ENCODE results near the gene CDC34.

The CDC34 gene

DNA sequence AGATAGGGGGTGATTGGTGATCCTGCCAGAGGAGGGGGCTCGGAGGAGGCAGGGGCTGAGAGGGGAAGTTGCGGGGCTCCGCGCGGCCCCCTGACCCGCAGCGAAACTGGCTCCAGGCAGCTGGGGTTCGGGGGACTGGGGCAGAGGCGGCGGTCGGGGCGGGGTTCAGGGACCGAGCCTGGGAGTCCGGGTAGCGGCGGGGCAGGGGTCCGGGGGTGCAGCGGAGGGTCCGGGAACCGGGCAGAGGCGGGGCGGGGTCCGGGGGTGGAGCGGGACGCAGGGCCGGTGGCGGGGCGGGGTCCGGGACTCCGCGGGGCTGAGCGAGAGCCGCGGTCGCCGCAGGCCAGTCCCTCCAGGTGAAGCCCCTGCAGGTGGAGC, 34.1 kb upstream of the CDC34 start:
- no peak for DNase-seq (ENCODE audit: low read depth)

DNA sequence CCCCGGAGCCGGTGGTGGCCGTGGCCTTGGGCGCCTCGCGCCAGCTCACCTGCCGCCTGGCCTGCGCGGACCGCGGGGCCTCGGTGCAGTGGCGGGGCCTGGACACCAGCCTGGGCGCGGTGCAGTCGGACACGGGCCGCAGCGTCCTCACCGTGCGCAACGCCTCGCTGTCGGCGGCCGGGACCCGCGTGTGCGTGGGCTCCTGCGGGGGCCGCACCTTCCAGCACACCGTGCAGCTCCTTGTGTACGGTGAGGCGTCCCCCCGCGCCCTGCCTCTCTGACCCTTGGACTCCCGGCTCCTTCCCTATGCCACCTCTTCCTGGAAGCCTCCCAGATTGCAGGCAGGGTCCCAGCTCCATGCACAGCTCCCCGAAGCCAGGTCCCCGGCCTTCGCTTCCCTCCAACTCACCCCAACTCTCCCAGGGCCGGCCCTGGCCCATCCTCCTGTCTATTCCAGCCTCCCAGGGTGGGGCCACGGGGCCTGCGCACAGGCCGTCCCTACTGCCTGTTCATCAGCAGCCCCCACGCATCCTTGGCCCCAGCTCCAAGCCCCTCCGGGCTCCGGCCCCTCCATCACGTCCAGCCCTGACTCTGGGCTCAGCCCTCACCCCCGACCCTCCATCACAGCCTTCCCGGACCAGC, 33.6 kb upstream of the CDC34 start:
- DNase-seq (ENCODE audit: low read depth), result no peak

DNA sequence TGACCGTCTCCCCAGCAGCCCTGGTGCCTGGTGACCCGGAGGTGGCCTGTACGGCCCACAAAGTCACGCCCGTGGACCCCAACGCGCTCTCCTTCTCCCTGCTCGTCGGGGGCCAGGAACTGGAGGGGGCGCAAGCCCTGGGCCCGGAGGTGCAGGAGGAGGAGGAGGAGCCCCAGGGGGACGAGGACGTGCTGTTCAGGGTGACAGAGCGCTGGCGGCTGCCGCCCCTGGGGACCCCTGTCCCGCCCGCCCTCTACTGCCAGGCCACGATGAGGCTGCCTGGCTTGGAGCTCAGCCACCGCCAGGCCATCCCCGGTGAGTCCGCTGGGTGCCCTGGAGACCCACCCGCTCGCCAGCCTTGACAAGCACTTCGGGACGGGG, 33.1 kb upstream of the CDC34 start:
- no peak for DNase-seq (ENCODE audit: low read depth)

DNA sequence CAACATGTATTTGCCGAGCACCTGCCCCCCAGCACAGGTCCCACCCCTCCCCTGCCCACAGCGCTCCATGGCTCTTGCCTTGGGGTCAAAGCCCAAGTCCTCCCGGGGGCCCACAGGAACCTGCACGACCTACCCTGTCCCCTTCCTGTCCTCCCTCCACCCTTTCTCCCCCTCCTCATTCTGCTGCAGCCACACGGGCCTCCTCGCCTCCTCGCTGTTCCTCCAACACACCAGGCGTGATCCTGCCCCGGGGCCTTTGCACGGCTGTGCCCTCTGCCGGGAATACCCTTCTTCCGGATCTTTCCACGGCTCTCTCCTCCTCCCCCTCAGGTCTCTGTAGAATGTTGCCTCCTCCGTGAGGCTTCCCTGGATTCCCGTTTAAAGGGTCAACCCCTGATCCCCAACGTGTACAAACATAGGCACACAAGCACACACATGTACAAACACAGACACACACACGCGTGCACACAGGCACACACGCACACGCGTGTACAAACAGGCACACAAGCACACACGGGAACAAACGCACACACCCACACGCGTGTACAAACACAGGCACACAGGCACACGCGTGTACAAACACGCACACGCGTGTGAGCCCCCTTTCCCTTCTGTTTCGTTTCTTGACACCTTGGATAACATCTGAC, 32.5 kb upstream of the CDC34 start:
- no peak for DNase-seq (ENCODE audit: low read depth)

DNA sequence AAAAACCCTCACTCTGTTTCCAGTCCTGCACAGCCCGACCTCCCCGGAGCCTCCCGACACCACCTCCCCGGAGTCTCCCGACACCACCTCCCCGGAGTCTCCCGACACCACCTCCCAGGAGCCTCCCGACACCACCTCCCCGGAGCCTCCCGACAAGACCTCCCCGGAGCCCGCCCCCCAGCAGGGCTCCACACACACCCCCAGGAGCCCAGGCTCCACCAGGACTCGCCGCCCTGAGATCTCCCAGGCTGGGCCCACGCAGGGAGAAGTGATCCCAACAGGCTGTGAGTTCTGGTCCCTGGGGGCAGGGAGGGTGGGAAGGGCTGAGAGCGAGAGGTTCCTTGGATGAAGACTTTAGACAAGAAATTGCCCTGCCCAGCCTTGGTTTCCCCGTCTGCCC, 29.9 kb upstream of the CDC34 start:
- no peak for DNase-seq (ENCODE audit: low read depth)

DNA sequence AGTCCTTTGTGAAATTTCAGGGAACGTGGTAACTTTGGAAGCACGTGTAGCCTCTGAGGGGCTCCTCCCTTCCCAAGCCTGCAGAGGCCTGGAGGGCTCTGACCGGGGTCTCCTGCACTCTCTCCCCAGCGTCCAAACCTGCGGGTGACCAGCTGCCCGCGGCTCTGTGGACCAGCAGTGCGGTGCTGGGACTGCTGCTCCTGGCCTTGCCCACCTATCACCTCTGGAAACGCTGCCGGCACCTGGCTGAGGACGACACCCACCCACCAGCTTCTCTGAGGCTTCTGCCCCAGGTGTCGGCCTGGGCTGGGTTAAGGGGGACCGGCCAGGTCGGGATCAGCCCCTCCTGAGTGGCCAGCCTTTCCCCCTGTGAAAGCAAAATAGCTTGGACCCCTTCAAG, 26.9 kb upstream of the CDC34 start:
- no peak for DNase-seq (ENCODE audit: low read depth)

DNA sequence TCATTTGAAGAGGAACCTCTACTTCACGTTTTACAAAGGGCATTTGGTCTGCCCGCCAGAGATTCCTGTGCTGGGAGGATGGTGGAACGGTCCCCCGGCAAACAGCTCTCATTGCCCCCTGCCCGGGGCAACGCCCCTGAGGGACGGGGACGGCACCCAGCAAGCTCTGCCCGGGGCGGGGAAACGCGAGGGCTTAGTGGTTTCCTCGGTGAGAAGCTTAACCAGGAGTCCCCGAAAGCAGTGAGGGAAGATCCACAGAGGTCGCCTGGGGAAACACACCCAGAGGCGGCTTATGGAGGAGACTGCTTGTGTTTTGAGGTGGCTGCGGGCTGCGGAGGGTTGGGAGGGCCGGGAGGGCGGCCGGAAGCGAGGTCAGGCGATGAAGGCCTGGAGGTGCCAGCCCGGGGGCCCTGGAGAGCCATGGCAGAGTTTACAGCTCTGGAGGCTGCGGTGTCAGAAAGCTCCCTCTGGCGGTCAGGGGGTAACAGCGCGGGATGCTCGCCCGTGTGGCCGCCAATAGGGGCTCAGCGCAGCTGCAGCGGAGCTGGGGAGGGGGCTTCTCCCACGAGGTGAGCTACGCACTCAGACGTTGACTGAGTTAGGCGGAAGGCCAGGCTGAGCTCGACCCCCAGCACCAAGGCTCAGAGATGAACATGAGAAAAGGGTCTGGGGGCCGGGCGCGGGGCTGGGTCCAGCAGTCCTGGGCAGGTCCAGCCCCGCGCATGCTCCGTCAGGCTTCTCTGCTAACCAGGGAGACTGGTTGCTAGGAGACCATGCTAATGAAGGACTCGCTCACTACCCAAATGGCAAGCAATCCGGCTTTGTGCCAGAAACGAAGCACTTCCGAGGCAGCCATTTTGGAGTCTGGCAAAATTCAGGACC, 24.9 kb upstream of the CDC34 start:
- peak; percentile 84 for DNase-seq (ENCODE audit: low read depth)

DNA sequence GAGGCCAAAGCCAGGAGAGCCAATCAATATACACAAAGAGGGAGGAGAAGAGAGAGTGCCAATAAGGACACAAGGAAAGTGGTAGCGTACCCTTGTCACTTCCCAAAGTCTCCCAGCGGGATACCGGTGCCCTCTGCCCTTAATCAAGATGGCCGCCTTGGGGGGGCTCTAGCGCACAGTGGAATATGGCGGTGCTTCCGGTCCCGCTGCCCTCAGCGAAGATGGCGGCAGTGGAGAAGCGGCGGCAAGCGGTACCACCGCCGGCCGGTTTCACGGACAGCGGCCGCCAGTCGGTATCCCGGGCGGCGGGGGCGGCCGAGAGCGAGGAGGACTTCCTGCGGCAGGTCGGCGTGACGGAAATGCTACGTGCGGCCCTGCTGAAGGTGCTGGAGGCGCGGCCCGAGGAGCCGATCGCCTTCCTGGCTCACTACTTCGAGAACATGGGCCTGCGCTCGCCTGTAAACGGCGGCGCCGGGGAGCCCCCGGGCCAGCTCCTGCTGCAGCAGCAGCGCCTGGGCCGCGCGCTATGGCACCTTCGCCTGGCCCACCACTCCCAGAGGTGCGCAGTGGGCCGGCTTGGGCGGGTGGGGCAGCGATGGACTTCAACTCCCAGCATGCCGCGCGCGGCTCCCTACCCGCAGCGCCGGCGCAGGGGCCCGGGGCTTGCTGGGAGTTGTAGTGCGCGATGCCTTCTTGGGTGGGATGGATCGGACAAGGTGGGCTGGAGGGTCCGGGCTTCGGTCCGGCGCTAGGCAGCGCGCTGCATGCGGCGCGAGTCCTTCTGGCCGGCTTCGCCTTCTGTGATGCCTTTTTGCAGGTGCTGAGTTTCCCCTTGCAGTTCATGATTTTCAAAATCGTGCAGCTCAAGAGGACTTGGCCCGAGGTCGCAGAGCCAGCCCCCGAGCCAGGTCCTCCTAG, 24.0 kb upstream of the CDC34 start, which contains the start of gene TPGS1:
TSS of gene TPGS1 (plus strand) at position 212 of the 918 bp plus-strand sequence. CDS start at position 222, 10 bp downstream.
- DNase-seq (ENCODE audit: low read depth), result peak; percentile 36

DNA sequence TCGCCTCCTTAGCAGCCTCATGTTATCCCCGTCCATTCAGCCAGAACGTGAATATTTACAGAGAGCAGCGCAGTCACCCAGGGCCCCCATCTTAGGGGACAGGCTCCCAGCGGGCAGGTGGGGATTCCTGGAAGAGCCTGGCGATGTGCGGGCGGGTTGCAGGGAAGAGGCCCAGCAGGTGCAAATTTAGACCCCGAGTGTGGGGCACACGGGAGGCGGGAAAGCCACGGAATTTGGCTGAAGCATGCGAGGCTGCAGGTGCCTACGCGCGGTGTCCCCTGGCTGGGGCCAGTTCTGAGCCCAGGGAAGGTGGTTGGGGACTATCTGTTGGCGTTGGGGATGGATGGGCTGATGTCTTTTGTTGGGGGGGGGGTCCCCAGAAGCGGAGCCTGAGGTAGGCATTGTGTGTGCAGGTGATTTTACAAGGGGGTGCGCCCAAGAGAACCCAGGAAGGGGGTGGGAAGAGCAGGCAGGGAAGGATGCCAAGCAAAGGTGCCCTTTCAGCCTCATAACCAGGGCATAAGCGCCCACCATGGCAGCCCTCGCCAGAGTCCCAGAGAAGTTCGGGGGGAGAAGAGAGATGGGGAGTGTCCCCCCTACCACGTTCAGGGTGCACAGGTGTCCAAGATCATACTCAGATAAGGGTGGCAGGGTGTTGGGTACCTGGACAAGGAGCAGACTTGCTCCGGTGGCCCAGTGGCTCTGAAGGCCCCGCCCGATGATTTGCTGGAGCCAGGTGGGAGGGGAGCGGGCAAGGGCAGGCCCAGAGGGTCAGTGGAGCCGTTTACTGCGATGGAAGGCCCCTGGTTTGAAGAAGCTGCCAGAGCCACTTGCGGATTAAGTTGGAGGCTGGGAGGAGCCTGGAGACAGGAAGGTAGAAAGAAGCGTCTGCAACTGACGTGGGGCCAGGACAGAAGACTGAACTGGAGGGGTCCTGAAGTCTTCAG, 23.1 kb upstream of the CDC34 start:
- DNase-seq (ENCODE audit: low read depth), result no peak

DNA sequence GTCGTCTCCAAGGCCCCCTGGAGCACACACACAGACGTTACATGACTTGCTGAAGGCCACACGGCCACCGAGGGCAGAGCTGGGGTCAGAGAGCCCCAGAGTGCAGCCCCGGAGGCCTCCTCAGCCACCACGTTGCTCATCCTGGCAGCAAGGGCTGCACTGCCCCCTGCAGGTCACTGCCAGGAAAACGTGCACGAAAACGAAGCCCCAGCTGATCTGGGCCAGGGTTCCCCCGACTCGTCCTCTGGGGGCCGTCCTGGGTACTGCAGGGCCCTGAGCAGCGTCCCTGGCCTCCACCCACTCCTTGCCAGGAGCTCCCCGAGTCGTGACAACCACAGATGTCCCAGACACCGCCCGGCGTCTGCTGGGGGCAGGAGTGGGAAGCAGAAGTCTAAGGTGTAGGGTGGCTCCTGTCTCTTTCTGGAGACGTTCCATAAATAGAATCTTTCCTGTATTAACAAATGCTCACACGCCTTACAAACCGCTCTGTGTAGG, 20.9 kb upstream of the CDC34 start:
- peak; percentile 86 for DNase-seq (ENCODE audit: low read depth)

DNA sequence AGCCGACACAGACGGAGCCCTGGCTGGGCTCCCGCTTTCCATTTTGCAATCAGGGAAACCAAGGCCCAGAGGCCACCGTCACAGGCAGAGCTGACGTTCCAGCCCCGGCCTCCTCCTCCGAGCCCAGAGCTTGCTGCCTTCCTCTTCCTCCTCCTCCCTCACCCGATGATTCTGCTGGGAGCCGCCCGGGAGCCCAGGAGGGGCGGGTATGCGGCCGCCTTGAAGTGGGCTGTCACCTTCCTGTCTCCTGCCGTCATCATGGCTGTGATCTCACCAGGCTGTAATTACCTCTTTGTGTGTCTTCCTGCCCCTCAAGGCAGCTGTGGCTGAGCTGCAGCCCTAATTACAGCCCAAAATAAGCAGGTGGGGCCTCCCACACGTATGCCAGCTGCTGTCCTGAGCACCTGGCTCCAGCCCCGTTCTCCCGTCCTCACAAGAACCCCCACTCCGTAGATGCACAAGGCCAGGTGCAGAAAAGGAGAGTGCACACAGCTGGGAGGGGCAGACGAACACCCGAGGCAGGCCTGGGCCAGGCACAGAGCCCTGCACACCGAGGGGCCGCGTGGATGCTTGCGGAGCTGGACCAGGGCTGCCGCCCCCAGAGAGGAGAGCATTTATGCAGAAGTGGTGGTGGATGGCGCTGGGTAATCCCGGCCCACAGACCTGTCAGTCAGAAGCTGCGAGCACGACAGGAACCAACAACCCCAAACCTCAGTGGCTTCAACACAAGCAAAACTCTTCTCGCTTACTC, 20.3 kb upstream of the CDC34 start:
- DNase-seq (ENCODE audit: low read depth), result peak; percentile 57

DNA sequence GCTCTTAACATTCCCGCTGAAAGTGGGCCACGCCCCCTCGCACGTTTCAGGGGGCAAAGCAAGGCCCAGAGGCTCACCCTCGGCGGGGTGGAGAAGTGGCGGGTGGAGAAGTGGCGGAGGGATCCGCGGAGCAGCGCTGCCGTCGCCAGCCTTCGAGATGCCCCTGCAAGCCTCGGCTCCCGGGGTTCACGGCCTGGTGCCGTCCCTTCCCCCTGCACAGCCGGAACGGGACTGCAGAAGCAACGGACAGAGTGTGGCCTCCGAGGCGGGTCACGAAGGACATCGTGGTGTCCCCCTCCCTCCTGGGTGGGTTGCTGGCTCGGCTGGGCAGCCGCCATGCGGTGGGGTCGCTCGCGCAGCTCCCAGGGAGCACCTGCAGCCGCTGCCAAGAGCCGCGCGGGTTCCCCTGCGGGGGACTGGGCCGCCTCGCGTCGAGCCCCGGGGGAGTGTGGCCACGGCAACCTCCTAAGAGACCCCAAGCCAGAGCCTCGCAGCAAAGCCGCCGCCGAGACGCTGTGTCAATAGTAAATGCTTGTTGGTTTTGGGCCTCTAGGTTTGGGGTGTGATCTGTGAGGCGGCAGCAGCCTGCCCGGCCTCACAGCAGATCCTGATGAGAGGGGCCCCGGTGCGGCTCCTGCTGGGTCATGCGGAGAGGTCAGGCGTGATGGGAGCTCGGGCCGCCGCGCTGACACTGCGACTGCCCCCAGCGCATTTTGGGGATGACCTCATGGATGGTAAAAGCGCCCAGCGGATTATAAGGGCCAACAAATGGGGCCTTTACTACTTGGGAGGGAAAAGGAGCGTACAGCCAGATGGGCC, 18.8 kb upstream of the CDC34 start:
- DNase-seq (ENCODE audit: low read depth), result no peak

DNA sequence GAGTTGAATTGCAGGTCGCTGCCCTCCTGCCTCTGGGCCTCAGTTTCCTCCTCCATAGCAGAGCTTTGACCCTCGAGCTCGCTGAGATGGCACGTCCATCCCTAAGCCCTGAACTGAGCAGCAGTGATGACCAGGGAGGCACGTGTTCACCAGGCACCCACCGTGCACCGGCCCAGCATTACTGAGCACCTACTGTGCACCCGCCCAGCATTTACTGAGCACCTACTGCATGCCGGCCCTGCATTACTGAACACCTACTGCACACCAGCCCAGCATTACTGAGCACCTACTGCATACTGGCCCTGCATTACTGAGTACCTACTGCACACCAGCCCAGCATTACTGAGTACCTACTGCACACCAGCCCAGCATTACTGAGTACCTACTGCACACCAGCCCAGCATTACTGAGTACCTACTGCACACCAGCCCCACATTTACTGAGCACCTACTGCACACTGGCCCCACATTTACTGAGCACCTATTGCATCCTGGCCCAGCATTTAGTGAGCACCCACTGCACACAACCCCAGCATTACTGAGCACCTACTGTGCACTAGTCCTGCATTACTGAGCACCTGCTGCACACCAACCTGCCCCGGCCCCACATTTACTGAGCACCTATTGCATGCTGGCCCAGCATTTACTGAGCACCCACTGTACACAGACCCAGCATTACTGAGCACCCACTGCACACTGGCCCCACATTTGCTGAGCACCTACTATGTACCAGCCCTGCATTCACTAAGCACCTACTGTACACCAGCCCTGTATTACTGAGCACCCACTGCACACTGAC, 18.0 kb upstream of the CDC34 start:
- no peak for DNase-seq (ENCODE audit: low read depth)

DNA sequence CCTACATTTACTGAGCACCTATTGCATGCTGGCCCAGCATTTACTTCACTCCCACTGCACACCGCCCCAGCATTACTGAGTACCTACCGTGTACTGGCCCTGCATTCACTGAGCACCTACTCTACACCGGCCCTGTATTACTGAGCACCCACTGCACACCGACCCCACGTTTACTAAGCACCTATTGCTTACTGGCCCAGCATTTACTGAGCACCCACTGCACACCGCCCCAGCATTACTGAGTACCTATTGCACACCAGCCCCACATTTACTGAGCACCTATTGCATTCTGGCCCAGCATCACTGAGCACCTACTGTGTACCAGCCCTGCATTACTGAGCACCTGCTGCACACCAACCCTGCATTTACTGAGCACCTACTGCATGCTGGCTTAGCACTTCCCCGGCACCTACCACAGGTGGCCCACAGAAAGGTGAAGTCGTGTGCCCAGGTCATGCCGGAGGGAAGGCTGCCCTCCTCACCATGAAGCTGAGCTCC, 17.3 kb upstream of the CDC34 start:
- DNase-seq (ENCODE audit: low read depth), result no peak

DNA sequence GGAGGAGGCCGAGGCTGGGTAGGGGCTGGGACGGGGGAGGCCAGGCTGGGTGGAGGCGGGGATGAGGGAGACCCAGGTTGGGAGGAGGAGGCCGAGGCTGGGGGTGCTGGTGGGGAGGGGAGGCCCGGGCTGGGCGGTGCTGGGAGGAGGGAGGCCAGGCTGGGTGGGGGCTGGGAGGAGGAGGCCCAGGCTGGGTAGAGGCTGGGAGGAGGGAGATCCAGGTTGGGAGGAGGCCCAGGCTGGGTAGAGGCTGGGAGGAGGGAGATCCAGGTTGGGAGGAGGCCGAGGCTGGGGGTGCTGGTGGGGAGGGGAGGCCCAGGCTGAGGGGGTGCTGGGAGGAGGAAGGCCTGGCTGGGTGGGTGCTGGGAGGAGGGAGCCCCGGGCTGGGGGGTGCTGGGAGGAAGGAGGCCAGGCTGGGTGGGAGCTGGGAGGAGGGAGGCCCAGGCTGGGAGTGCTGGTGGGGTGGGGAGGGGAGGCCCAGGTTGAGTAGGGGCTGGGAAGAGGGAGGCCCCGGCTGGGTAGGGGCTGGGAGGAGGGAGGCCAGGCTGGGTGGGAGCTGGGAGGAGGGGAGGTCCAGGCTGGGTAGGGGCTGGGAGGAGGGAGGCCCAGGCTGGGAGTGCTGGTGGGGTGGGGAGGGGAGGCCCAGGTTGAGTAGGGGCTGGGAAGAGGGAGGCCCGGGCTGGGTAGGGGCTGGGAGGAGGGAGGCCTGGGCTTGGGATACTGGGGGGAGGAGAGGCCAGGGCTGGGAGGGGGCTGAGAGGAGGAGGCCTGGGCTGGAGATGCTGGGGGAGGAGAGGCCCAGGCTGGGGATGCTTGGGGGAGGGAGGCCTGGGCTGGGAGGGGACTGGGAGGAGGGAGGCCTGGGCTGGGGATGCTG, 13.6 kb upstream of the CDC34 start:
- no peak for DNase-seq (ENCODE audit: low read depth)

DNA sequence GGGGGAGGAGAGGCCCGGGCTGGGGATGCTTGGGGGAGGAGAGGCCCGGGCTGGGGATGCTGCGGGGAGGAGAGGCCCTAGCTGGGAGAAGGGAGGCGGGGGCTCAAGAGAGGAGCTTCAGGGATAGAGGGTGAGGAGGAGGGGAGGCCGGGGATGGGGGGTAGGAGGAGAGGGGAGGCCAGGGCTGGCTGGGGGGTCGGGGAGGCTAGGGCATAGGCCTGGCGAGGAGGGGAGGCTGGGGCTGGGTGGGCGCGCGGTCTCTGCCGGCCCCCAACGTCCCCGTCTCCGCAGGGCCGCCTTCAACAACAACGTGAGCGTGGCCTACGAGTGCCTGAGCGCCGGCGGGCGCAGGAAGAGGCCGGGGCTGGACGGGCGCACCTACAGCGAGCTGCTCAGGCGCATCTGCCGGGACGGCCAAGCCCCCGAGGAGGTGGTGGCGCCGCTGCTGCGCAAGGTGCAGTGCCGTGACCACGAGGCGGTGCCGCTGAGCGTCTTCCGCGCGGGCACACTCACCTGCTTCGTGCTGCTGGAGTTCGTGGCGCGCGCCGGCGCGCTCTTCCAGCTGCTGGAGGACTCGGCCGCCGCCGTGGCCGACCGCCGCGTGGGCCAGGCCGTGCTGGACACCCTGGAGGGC, 12.8 kb upstream of the CDC34 start:
- DNase-seq (ENCODE audit: low read depth), result no peak
